G401 (cell line): ENCODE results near the gene ZNF749. TPM values are rescaled to one million over a fixed set of nuclear protein-coding genes. Genes with fewer than 3 reads are reported as not detected.

Source experiments
- DNase-seq: peaks from one replicate; pipeline ENCODE4 v3.0.0-alpha.2; 2015; ENCODE audit warnings: low spot score
- in situ Hi-C: cut with HindIII; loops from 2 replicates; pipeline ENCODE4 v1.10.0; 2016; ENCODE audit warnings: low sequenced_read_pairs, mixed read lengths
- total RNA-seq: library from RNA; depleted of rRNA; stranded (reverse); fragments of >200 nt; shearing (Covaris generic); gene quantifications from 2 replicates; pipeline ENCODE4 v1.2.3, GENCODE V29; 2014; rRNA removed

Gene ZNF749
- total RNA-seq = 6.6 and 16.3 TPM in 2 replicates

DNA sequence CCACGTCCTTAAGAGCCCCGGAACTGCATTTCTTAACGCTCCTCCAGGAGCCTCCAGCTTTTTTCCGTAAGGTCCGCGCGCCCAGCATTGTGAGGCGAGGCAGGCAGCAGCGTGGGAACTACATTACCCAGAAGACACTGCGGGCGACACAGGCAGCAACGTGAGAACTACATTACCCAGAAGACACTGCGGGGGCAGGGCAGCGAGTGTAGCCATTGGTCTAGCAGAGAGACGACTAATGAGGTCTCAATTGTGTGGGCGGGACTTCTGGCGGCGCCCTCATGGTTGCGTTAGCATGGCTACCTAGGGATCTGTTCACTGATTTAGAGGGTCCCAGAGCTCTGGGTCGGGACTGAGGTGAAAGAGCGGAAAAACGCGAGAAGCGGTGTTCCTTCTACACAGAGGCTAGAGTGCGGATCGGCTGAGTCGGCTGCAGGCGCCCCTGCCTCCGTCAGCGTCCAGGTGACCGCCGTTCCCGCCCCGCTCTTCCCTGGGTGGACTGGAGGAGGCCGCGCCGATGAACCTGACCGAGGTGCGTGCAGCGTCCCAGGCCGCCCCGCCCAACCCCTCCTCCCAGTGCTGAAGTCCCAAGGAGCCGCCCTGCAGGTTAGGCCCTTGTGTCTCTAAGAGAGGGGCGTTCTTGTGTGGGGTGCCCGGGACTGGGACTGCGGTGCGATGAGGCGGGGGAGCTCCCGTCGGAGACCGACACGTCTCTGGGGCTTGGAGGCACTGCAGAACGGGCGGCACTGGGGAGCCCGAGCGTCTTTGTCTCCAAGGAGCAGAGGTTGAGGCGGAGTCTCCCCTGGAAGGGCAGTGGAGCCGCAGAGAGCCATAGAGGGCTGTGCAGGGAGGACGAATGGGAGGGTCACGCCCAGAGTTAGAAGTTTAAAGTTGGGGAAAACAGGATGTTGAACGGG lies at the start of gene ZNF749:
ZNF749 (plus strand) TSS at position 264 of the 917 bp plus-strand sequence; CDS start at position 518, 254 bp downstream.
- DNase-seq = peak; percentile 99
- in situ Hi-C loops = no loop called here

DNA sequence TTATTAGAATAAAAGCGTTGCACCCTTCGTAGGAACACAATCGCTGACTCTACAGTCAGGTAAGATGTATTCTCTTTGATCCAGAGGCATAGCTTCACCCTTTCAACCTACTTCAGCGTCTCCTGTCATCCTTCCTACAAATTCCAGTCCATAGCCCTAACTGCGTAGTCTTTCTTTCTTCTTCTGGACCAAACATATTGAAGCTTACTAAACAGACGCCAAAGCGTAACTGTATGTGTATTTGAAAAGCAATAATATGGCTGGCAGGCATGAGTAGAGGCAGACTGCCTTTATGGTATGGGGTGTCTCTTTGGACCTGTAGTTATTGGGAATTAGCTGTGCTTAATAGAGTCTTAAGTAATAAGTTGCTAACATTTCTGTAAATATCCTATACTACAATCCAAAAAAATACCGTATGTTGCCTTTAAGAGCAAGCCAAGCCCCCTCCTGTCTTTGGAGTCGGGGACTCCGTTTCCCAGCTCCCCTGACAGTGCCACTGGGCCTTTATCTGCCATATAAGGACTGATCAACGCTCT lies 45.9 kb upstream of the ZNF749 start:
- no peak for DNase-seq
- in situ Hi-C loops = no loop called here

DNA sequence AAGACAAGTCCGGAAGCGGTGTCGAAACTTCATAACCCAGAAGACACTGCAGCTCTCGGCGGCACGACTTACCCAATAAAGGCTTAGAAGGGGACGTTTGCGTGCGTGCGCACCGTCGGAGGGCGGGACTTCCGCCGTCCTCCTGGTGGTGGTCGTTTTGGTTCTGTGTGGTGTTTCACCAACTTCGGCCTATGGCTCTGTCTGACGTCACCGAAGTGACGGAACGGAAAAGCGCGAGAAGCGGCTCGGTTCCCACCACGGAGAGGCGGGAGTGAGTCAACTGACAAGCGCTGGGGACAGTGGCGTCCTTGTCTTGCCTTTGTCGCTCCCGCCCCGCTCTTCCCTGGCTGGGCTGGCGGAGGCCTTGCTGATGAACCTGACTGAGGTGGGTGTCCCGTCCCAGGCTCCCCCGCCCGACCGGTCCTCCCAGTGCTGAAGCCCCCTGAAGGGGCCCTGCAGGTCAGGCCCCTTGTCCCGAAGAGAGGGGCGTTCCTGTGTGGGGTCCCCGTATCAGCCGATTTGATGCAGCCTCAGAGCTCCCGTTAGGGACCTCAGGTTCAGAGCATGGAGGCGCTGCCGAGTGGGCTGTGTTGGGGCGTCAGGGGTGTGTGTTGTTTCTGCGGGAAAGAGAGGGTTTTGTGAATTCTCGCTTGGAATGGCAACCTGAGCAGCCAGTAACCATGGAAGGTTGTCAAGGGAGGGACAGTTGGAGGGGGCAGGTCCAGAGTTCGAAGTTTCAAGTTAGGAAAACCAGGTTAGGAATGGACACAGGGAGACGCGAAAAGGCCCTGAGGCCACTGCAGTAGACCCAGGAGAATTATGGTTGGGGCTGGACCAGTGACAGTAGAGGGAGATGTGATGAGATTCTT lies 45.2 kb upstream of the ZNF749 start, which contains the start of gene ZNF548:
ZNF548 (plus strand) TSS at position 125 of the 869 bp plus-strand sequence; CDS start at position 371, 246 bp downstream.
- DNase-seq = peak; percentile 100
- in situ Hi-C loops = no loop called here

DNA sequence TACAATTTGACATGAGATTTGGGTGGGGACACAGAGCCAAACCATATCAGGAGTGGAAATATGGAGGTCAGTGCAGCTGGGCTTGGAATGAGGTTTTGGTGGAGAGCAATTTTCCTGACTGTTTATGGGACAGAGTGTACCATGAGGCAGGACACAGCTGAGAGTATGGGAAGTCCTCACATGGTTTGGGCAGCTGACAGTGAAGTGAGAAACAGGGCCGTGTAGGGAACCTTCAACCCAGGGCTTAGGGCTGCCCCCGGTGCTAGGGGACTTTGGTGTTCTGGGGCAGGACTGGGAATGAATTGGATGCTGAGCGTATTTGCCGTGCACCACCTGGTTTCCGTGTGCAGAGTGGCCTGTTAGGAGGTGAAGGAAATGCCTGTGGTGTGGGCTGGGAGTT lies 39.4 kb upstream of the ZNF749 start:
- in situ Hi-C loops = no loop called here
- no peak for DNase-seq

DNA sequence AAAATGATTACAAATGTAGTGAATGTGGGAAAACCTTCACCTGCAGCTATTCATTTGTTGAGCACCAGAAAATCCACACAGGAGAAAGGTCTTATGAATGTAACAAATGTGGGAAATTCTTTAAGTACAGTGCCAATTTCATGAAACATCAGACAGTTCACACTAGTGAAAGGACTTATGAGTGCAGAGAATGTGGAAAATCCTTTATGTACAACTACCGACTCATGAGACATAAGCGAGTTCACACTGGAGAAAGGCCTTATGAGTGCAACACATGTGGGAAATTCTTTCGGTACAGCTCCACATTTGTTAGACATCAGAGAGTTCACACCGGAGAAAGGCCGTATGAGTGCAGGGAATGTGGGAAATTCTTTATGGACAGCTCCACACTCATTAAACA lies 36.3 kb upstream of the ZNF749 start:
- in situ Hi-C loops = no loop called here
- no peak for DNase-seq

DNA sequence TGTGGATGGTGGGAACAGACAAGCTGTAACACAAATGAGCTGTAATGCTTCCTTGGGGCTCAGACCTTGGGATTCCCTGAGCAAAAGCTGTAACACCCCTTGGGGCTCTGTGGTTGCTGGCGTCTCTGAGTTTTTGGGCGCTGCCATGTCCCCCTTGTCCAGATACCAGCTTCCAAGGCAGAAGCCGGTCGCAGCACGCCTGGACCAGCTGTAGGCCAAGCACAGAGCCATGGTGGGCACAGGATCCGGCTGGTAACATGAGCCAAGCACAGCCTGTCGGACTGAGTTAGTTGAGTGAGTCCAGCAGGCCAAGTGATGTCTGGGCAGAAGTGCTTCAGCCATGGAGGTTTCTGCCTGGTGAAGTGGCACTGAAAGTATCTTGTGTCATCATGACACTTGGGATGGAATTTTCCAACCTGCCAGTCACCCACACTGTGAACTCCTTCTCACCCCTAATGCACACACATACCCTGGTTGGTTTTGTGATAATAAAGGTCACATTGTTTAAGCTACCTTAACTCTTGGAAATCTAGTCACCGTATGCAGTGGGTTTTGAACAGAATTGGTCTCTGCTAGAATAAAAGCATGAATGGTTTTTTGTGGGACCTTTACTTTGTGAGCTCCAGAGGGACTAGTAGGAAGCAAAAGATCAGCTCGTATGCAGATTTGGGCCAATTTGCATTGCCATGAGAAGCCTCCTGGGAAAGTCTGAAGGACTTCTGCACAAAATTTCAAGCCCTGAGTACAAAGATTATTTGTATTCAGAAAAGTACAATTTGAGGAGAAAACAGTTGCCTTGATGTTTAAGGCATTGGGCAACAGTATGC lies 31.2 kb upstream of the ZNF749 start:
- in situ Hi-C loops = no loop called here

DNA sequence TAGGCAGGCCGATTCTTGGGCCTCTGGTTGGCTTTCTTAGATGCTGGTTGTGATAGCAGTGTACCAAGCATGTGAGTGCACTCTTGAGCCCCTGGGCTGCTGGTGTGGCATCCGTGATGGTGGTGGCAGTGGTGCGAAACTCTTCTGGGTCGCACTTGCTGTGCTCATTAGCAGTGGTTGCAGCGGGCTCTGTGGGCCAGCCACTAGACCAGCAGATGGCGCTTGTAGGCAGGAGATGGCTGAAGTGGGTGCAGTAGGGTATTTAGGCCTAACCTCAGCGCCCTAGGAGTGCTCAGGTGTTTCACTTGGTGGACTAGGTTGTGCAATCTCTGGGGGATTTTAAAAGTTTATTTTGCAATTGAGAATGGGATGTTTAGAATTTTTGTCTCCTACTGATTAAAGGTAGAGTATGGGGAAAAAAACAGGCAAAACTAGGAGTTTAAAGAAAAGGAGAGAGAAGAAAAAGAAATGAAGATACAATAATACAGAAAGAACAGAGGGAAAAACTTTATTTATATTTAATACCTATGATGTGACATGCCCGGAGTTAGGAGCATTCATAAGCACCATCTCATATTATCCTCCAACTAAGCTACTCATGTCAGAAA lies 28.5 kb upstream of the ZNF749 start:
- DNase-seq = peak; percentile 40
- in situ Hi-C loops = no loop called here

More for the DNA sequence above, 31.2 kb upstream of the ZNF749 start:
- no peak for DNase-seq

DNA sequence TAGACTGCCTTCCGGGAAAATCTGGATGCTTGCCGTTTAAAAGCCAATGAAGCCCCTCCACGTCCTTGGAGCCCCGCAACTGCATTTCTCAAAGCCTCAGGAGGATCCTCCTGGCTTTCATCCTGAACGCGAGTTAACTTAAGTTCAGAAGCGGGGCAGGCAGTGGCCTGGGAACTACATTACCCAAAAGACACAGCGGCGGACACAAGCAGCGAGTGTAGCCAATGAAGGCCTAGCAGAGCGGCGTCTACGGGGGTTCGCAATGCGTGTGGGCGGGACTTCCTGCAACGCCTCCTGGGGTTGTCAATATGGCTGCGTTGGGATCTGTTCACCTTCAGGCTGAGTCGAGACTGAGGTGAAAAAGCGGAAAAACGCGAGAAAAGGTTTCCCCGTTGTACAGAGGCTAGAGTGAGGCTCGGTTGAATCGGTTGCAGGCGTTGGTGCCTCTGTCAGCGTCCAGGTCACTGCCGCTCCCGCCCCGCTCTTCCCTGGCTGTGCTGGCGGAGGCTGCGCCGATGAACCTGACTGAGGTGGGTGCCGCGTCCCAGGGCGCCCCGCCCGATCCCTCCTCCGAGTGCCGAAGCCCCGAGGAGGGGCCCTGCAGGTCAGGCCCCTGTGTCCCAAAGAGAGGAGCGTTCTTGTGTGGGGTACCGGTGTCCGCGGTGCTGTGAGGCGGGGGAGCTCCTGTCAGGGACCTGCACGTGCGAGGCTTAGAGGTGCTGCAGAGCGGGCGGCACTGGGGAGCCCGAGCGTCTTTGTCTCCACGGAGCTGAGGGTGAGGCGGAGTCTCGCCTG lies 24.1 kb upstream of the ZNF749 start, which contains the start of gene ZNF17:
ZNF17 (plus strand) TSS at position 285 of the 795 bp plus-strand sequence. CDS start 2,455 bp downstream, outside the sequence.
- DNase-seq = peak; percentile 97
- in situ Hi-C loops = no loop called here

DNA sequence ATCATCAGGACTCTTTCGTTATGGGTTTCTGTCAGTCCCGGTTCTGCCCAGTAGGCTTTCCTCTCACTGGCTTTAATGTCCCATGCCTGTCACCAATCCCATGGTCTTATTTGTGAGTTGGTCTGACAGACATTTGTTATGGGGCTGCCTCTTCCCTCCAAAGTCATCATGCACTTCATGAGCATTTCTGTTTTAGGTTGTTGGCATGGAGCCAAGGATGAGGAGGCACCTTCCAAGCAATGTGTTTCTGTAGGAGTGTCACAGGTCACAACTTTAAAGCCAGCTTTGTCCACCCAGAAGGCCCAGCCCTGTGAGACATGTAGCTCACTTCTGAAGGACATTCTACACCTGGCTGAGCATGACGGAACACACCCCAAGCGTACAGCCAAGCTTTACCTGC lies 15.7 kb upstream of the ZNF749 start:
- DNase-seq = no peak
- in situ Hi-C loops = no loop called here

DNA sequence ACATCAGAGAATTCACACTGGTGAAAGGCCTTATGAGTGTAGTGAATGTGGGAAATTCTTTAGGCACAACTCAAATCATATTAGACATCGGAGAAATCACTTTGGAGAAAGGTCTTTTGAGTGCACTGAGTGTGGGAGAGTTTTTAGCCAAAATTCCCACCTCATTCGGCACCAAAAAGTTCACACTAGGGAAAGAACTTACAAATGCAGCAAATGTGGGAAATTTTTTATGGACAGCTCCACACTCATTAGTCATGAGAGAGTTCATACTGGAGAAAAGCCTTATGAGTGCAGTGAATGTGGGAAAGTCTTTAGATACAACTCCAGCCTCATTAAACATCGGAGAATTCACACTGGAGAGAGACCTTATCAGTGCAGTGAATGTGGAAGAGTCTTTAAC lies 14.1 kb upstream of the ZNF749 start:
- no peak for DNase-seq
- in situ Hi-C loops = no loop called here

DNA sequence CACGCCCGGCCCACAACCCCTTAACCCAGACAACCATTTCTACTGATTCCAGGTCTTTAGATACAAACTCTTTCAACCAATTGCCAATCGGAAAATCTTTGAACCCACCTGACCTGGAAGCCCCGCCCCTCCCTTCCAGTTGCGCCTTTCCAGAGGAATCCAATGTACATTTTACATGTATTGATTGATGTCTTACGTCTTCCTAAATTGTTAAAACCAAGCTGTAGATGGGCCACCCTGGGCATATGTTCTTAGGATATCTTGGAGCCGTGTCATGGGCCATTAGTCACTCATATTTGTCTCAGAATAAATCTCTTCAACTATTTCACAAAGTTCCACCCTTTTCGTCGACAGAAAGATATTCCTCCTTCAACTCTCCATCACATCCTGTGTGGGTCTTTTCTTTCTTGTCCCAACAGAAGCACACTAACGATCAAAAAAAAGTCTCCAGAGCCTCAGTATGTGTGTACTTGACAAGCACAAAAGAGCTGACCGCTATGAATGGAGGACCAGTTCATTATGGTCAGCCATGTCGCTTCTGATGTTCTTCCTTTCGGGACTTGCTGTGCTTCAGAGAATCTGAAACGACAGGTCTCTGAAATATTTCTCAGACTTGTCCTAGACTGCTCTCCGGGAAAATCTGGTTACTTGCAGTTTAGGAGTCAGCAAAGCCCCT lies 601 bp upstream of the ZNF749 start:
- in situ Hi-C loops = no loop called here
- no peak for DNase-seq

DNA sequence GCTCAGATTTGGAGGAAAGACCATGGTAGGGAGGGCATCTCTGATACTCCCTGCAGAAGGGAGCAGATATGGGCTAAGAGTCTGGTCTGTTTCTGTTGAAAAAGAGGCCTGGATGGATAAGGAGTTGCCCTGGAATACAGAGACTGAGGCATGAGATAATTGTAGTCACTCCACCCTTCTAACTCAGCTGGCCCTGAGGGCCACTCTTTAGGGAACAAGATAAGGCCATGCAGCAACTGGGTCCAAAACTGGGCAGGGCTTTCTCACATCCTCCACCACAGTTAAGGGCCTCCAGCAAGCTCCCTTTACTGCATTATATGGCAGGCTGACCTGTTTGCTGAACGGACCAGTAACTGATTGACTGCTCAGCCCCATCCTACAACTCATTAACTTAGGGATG lies 1.3 kb downstream of the ZNF749 start:
- in situ Hi-C loops = no loop called here
- DNase-seq = no peak

DNA sequence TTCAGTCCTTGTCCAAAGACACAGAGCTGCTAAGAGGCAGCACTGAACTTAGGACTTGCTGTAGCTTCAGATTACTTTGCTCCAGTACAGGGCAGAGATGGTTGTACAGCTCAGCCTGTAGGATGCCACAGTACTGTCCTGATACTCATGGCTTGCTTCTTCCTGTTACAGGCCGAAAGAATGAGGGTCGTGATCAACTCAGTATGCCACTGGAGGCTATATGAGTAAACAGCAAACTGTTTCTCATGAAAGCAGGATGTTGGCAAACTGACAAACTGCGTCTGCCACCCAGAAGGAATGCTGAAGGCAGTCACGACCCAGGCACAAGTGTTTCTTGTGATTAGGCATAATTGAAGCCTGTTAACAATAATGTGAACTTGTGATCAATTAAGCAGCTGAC lies 2.8 kb downstream of the ZNF749 start:
- no peak for DNase-seq
- in situ Hi-C loops = no loop called here

DNA sequence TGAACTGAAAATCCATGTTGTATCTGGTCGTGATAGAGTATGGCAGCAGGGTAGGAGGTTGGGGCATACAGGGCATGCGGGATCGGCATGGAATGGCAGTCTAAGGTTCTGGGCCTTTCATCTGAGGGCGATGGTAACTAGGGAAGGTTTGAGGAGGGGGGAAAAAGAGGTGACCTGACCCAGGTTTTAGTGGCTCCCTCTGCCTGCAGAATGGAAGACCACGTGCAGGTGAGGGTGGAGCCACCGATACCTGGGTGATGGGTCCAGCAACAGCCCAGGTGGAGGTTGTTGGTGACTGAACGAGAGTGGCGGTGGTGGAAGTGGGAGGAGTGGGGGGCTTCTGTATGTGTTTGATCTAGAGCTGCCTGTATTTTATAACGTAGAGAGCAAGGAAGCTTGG lies 3.8 kb downstream of the ZNF749 start:
- in situ Hi-C loops = no loop called here
- DNase-seq = no peak

DNA sequence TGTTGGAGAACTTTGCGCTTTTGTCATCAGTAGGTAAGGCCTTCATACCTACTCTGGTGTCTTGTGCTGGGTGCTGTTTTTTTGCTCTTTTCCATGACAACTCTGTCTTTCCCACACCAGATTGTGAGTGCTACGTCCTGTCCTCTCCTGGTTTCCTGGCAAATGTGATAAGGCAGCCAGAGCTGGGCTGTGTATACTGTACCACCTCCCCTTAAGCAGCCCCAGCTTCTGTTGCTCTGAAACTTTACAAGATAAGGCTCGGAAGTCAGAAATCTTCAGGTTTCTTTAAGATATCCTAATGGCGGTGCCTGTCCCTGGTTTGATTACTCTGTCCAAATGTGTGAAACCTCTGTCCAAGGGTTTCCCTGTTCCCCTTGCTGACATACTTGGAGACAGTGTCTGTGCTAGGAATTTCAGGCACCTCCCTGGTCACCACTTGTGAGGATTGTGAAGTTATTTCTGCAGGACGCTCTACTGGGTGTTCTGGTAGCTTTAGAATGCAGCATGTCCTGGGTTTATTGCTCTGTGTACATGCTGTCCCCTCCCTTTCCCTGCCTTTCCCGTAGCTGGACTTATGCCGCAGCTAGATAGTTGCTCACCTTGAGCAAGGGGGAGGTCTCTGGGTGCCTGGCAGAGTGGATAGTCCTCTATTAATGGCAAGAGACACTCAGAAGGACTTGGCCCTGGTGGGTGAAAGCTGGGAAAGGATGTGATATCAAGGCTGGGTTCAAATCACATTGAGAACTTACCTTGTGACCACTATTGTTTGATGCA lies 7.0 kb downstream of the ZNF749 start:
- in situ Hi-C loops = no loop called here
- DNase-seq = no peak

DNA sequence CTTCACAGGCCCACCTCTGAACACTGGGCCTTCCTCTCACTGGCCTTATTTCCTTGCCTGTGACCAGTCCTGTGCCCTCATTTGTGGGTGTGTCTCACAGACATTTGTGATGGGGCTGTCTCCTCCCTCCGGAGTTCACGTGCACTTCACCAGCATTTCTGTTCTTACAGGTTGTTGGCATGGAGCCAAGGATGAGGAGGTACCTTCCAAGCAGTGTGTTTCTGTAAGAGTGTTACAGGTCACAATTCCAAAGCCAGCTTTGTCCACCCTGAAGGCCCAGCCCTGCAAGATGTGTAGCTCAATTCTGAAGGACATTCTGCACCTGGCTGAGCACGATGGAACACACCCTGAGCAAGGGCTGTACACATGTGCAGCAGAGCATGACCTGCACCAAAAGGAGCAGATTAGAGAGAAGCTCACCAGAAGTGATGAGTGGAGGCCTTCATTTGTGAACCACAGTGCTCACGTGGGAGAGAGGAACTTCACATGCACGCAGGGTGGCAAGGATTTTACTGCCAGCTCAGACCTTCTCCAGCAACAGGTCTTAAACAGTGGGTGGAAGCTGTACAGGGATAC lies 8.1 kb downstream of the ZNF749 start:
- DNase-seq = no peak
- in situ Hi-C loops = no loop called here
